Vagina (tissue), 2 donors: ENCODE data around the gene SLC3A2.

Experiments
- POLR2A ChIP-seq, 2 donors: fragments of 450-650 bp; IDR thresholded peaks; one replicate each; pipeline ENCODE4 v1.6.1; 2017; ENCODE audit warnings: antibody characterized with exemption in 2 of 2, mild to moderate bottlenecking in 2 of 2, moderate library complexity in 2 of 2
- TF ChIP-seq, protein P1 (sequence below), 3 experiments: fragments of 450-650 bp in 2 of 3; fragments of 200-600 bp in 1 of 3; sonication (generic) in 1 of 3; IDR thresholded peaks; one replicate each; pipeline ENCODE4 v1.5.1; 2017 to 2019; ENCODE audit warnings: antibody characterized with exemption in 3 of 3, mild to moderate bottlenecking in 2 of 3, moderate library complexity in 2 of 3

GRCh38 chr11:62897311-62897710 lies 16.6 kb downstream of the SLC3A2 start:
- TF ChIP-seq POLR2A (IDR thresholded peaks at IDR 0.05): no peak
- TF ChIP-seq, protein P1, sequence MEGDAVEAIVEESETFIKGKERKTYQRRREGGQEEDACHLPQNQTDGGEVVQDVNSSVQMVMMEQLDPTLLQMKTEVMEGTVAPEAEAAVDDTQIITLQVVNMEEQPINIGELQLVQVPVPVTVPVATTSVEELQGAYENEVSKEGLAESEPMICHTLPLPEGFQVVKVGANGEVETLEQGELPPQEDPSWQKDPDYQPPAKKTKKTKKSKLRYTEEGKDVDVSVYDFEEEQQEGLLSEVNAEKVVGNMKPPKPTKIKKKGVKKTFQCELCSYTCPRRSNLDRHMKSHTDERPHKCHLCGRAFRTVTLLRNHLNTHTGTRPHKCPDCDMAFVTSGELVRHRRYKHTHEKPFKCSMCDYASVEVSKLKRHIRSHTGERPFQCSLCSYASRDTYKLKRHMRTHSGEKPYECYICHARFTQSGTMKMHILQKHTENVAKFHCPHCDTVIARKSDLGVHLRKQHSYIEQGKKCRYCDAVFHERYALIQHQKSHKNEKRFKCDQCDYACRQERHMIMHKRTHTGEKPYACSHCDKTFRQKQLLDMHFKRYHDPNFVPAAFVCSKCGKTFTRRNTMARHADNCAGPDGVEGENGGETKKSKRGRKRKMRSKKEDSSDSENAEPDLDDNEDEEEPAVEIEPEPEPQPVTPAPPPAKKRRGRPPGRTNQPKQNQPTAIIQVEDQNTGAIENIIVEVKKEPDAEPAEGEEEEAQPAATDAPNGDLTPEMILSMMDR (IDR thresholded peaks at IDR 0.05): no peak
